Glutamatergic neuron (in vitro differentiated cells): ENCODE measurements around the gene SLFNL1. TPM values are rescaled to one million over a fixed set of nuclear protein-coding genes. Genes with fewer than 3 reads are reported as not detected.

ENCODE experiments used
- DNase-seq: peaks from one replicate; pipeline ENCODE4 v3.0.0; 2022
- H3K27ac Mint-ChIP-seq: one replicate; pipeline ENCODE4 v1.8.0; 2020; ENCODE audit warnings: mild to moderate bottlenecking, mixed read lengths, inconsistent platforms; ENCODE audit not compliant: unreplicated experiment
- H3K27me3 Mint-ChIP-seq: one replicate; pipeline ENCODE4 v1.8.0; 2020; ENCODE audit warnings: mild to moderate bottlenecking, moderate library complexity, mixed read lengths, inconsistent platforms; ENCODE audit not compliant: unreplicated experiment
- H3K36me3 Mint-ChIP-seq: one replicate; pipeline ENCODE4 v1.8.0; 2020; ENCODE audit warnings: mild to moderate bottlenecking, mixed read lengths, inconsistent platforms; ENCODE audit not compliant: unreplicated experiment
- H3K4me1 Mint-ChIP-seq: one replicate; pipeline ENCODE4 v1.8.0; 2020; ENCODE audit warnings: mild to moderate bottlenecking, low read depth, mixed read lengths, inconsistent platforms; ENCODE audit not compliant: unreplicated experiment
- H3K4me3 Mint-ChIP-seq: one replicate; pipeline ENCODE4 v1.8.0; 2020; ENCODE audit warnings: mild to moderate bottlenecking, mixed read lengths, inconsistent platforms; ENCODE audit not compliant: unreplicated experiment
- H3K9me3 Mint-ChIP-seq: one replicate; pipeline ENCODE4 v1.8.0; 2020; ENCODE audit warnings: mild to moderate bottlenecking, moderate library complexity, mixed read lengths, inconsistent platforms; ENCODE audit not compliant: unreplicated experiment
- total RNA-seq: library from RNA; stranded (reverse); fragmentation: NEBNext Ultra II Directional; extraction: Animal tissue kit (Norgen Biotek cat#: 25700); gene quantifications from one replicate; pipeline ENCODE4 v1.2.1, GENCODE V29; 2021; ENCODE audit not compliant: unreplicated experiment
- TF ChIP-seq, protein P1 (sequence below): fragments of 200-600 bp; sonication (generic); IDR thresholded peaks from one replicate; pipeline ENCODE4 v1.5.0; 2021; ENCODE audit not compliant: partially characterized antibody, unreplicated experiment

SLFNL1 gene
- total RNA-seq, 1 donor from 2014 or later: 0.20 TPM

DNA sequence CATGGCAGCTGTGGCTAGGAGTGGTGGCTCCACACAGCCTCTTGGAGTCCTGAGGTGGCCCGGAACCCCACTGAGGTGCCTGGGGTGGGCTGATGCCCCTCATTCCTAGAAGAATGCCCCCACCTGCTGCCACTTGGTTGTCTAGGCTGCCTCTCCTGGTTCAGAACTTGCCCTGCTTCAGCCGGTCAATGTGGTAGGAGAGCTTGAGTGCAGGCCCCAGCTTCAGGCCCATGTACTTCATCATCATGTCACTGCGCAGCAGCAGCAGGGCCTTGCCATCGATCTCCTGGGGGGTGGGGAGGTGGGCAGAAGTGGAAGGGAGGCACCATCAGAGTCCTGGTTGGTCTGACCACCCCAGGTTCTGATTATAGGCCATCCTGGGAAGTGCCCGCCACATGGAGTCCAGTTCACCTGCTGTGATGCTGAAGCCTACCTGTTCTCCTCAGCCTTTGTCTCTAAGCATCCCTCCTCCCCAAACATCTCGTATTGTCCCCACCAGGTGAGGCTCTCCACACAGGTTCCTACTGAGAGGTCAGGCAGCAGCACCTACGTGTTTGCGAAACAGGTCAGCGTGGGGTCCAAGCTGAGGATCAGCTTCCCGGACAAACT lies 6.6 kb upstream of the SLFNL1 start:
- peaks cover 3% of the 10 kb centered on the region for H3K9me3 Mint-ChIP-seq

DNA sequence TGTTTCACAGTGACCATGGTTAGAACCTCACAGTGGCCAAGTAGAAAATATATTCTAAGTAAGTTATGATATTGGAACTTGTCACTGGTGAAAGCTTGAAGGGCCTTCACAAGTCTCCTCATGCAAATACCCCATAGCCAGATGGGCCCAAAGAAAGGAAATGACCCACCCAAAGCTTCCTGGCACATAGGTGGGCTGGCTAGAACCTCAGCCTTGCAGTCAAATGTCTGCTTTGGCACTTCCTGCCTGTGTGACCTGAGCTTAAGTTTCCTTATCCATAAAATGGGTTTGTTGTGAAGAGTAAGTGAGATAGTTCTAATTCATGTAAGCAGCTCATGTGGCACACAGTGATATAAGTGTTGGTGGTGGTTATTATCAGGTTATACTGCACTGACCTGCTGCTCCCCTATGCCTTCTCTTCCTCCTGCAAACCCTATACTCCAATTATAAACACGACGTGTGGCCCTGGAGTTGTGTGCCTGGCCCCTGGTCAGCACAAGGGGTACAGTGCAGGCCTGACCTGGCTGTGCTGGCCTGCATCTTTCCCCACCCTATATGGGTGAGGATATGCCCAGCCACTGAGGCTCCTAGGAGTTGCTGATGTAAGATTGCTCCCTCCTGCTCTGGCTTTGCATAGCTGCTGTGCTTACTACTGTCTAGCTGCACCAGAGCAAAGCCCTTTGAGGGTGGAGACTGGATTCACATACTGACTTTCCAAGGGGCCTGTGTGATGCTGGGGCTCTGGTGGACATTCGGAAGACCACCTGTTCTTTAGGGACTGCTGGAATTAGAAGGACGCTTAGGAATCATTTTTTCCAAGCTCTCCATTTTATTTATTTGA lies 4.7 kb upstream of the SLFNL1 start:
- H3K4me3 Mint-ChIP-seq: no peak overlapping the region
- H3K27me3 Mint-ChIP-seq: peaks cover 5% of the 10 kb centered on the region
- no peak for DNase-seq
- peaks cover 3% of the 10 kb centered on the region for H3K9me3 Mint-ChIP-seq
- H3K4me1 Mint-ChIP-seq: peaks cover 7% of the 10 kb centered on the region
- TF ChIP-seq, protein P1, sequence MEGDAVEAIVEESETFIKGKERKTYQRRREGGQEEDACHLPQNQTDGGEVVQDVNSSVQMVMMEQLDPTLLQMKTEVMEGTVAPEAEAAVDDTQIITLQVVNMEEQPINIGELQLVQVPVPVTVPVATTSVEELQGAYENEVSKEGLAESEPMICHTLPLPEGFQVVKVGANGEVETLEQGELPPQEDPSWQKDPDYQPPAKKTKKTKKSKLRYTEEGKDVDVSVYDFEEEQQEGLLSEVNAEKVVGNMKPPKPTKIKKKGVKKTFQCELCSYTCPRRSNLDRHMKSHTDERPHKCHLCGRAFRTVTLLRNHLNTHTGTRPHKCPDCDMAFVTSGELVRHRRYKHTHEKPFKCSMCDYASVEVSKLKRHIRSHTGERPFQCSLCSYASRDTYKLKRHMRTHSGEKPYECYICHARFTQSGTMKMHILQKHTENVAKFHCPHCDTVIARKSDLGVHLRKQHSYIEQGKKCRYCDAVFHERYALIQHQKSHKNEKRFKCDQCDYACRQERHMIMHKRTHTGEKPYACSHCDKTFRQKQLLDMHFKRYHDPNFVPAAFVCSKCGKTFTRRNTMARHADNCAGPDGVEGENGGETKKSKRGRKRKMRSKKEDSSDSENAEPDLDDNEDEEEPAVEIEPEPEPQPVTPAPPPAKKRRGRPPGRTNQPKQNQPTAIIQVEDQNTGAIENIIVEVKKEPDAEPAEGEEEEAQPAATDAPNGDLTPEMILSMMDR: no peak
- no peak overlapping the region for H3K27ac Mint-ChIP-seq
- peaks cover 10% of the 10 kb centered on the region for H3K36me3 Mint-ChIP-seq

More for the DNA sequence above, 6.6 kb upstream of the SLFNL1 start:
- Mint-ChIP-seq H3K27me3 (peaks cover 3% of the 10 kb centered on the region), H3K4me3 (no peak overlapping the region), H3K4me1 (no peaks in the 10 kb centered on the region), H3K27ac (no peak overlapping the region), H3K36me3 (peaks cover 15% of the 10 kb centered on the region)
- TF ChIP-seq, protein P1: no peak
- no peak for DNase-seq

DNA sequence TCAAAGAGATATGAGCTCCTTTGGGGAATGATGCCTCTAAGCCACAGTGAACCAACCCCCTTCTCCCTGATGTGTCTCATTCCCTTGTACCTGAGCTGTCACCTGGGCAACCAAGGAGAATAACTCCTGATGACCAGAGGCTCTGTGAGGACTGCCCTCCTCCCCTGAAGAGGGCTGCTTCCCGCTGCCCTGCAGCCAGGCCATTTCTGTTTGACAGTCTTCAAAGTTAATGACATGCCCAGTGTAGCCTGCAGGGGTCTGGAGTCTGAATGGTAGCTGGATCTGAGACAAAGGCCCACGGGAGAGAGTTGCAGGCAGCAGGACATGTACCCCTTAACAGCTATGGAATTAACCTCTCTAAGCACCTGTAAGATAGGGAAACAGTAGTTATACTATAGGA lies 3.4 kb upstream of the SLFNL1 start:
- Mint-ChIP-seq H3K4me3 (no peak overlapping the region), H3K27ac (no peak overlapping the region), H3K36me3 (peaks cover 4% of the 10 kb centered on the region), H3K9me3 (peaks cover 3% of the 10 kb centered on the region), H3K27me3 (peaks cover 5% of the 10 kb centered on the region), H3K4me1 (peaks cover 14% of the 10 kb centered on the region)
- TF ChIP-seq, protein P1: no peak
- peak; percentile 30 for DNase-seq

DNA sequence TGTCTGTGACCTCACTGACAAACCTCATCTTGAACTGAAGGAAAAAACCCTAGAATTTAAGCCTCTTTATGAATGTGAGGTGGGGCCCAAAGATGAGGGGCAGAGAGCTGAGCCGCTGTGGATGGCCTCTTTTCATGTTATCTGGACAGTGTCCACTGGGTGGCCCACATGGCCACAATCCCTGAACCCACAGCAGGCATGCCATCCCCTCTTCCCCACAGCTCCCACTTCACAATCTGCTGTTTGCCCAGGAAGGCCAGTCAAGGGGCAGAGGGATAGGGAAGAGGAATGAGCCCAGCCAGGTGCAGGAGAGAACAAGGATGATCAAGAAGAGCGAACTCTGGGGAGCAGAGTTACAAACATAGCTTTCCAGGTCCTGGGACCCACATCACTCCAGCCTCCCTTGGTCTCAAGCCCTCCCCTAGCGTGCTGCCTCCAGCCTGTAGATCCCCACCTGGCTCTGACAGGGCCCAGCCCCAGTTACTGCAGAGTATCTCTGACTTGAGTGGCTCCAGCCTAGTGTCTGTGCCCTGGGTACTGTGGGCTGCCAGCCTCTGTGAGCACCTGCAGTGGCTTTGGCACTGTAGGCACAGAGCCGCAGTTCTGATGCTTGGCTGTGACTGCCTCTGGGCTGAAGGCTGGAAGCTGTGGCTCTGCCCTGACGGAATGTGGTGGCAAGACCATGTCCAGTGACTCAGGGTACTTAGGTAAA lies 1.9 kb upstream of the SLFNL1 start:
- Mint-ChIP-seq H3K27me3 (peaks cover 5% of the 10 kb centered on the region), H3K36me3 (no peaks in the 10 kb centered on the region), H3K4me1 (peaks cover 21% of the 10 kb centered on the region), H3K27ac (no peak overlapping the region), H3K9me3 (peaks cover 11% of the 10 kb centered on the region), H3K4me3 (no peak overlapping the region)
- DNase-seq: peak; percentile 25
- TF ChIP-seq, protein P1: peak; percentile 35
